ENCODE data around the gene FURIN. TPM values are rescaled to one million over a fixed set of nuclear protein-coding genes. Genes with fewer than 3 reads are reported as not detected.
"Not testable (repeated sequence)": the region's sequence is repeated elsewhere in the genome, so short reads cannot be mapped to it uniquely, and the experiment has no call there.

The FURIN gene
- total RNA-seq, 1 donor from 2014 or later, result 432 TPM

- H3K9me3 Mint-ChIP-seq, result no peaks in the 10 kb centered on the region
- peak overlapping the region; percentile 93 for H3K27ac Mint-ChIP-seq
- intact Hi-C loops (cut with micrococcal nuclease), result loop anchor here (10.0 kb wide), 1 partner anchor 942 kb away; the partner anchor contains the start of gene AP3S2
These were observed 32.0 kb upstream of the FURIN start for GRCh38 chr15:90836296-90836871.

GRCh38 chr15:90837094-90837493 is 31.3 kb upstream of the FURIN start:
- DNase-seq, result peak; percentile 81
- intact Hi-C loops (cut with micrococcal nuclease), result loop anchor here (10.0 kb wide), 1 partner anchor 942 kb away; the partner anchor contains the start of gene AP3S2

More at GRCh38 chr15:90836296-90836871, 32.0 kb upstream of the FURIN start:
- Mint-ChIP-seq H3K4me3 (peak overlapping the region; percentile 76), H3K36me3 (ENCODE audit: low read depth) (peaks cover 10% of the 10 kb centered on the region), H3K27me3 (no peaks in the 10 kb centered on the region), H3K4me1 (peaks cover 65% of the 10 kb centered on the region)
- DNase-seq, result no peak

GRCh38 chr15:90838139-90838538 is 30.2 kb upstream of the FURIN start:
- H3K9me3 Mint-ChIP-seq, result no peaks in the 10 kb centered on the region
- H3K4me1 Mint-ChIP-seq, result peaks cover 69% of the 10 kb centered on the region
- intact Hi-C loops (cut with micrococcal nuclease), result loop anchor here (1.0 to 10.0 kb wide), 5 partner anchors 8 to 943 kb away; partner anchors contain the start of gene AP3S2
- DNase-seq, result peak; percentile 95
- peaks cover 18% of the 10 kb centered on the region for H3K36me3 Mint-ChIP-seq (ENCODE audit: low read depth)
- H3K27me3 Mint-ChIP-seq, result no peaks in the 10 kb centered on the region
- peak overlapping the region; percentile 93 for H3K27ac Mint-ChIP-seq
- H3K4me3 Mint-ChIP-seq, result peak overlapping the region; percentile 76

More at GRCh38 chr15:90837094-90837493, 31.3 kb upstream of the FURIN start:
- peaks cover 15% of the 10 kb centered on the region for H3K36me3 Mint-ChIP-seq (ENCODE audit: low read depth)
- no peaks in the 10 kb centered on the region for H3K9me3 Mint-ChIP-seq
- H3K4me1 Mint-ChIP-seq, result peaks cover 69% of the 10 kb centered on the region
- H3K4me3 Mint-ChIP-seq, result peak overlapping the region; percentile 76
- peak overlapping the region; percentile 93 for H3K27ac Mint-ChIP-seq
- no peaks in the 10 kb centered on the region for H3K27me3 Mint-ChIP-seq

- Mint-ChIP-seq H3K36me3 (ENCODE audit: low read depth) (peaks cover 18% of the 10 kb centered on the region), H3K27ac (peak overlapping the region; percentile 93), H3K4me1 (peaks cover 70% of the 10 kb centered on the region), H3K9me3 (no peaks in the 10 kb centered on the region), H3K4me3 (peak overlapping the region; percentile 76), H3K27me3 (no peaks in the 10 kb centered on the region)
- no peak for DNase-seq
- intact Hi-C loops (cut with micrococcal nuclease), result loop anchor here (1.0 to 10.0 kb wide), 5 partner anchors 8 to 944 kb away; partner anchors contain the start of gene AP3S2
These were observed 29.8 kb upstream of the FURIN start for GRCh38 chr15:90838544-90838943.

GRCh38 chr15:90839187-90840071 is 29.0 kb upstream of the FURIN start:
- H3K4me3 Mint-ChIP-seq, result peak overlapping the region; percentile 76
- no peaks in the 10 kb centered on the region for H3K27me3 Mint-ChIP-seq
- peaks cover 21% of the 10 kb centered on the region for H3K36me3 Mint-ChIP-seq (ENCODE audit: low read depth)
- intact Hi-C loops (cut with micrococcal nuclease), result loop anchor here (10.0 kb wide), 1 partner anchor 945 kb away; the partner anchor contains the start of gene AP3S2
- peaks cover 69% of the 10 kb centered on the region for H3K4me1 Mint-ChIP-seq
- peak; percentile 74 for DNase-seq
- peak overlapping the region; percentile 93 for H3K27ac Mint-ChIP-seq
- no peaks in the 10 kb centered on the region for H3K9me3 Mint-ChIP-seq

- peak overlapping the region; percentile 76 for H3K4me3 Mint-ChIP-seq
- peaks cover 24% of the 10 kb centered on the region for H3K36me3 Mint-ChIP-seq (ENCODE audit: low read depth)
- H3K27me3 Mint-ChIP-seq, result no peaks in the 10 kb centered on the region
- H3K27ac Mint-ChIP-seq, result peak overlapping the region; percentile 93
- H3K4me1 Mint-ChIP-seq, result peaks cover 67% of the 10 kb centered on the region
- DNase-seq, result no peak
- intact Hi-C loops (cut with micrococcal nuclease), result no loop called here
- H3K9me3 Mint-ChIP-seq, result no peaks in the 10 kb centered on the region
These were observed 28.1 kb upstream of the FURIN start for GRCh38 chr15:90840157-90840855.

- H3K4me1 Mint-ChIP-seq, result peaks cover 69% of the 10 kb centered on the region
- H3K36me3 Mint-ChIP-seq (ENCODE audit: low read depth), result peaks cover 27% of the 10 kb centered on the region
- H3K4me3 Mint-ChIP-seq, result peak overlapping the region; percentile 76
- DNase-seq, result no peak
- H3K27ac Mint-ChIP-seq, result peak overlapping the region; percentile 37
- intact Hi-C loops (cut with micrococcal nuclease), result no loop called here
- no peaks in the 10 kb centered on the region for H3K9me3 Mint-ChIP-seq
- H3K27me3 Mint-ChIP-seq, result no peaks in the 10 kb centered on the region
These were observed 27.4 kb upstream of the FURIN start for GRCh38 chr15:90840954-90841353.

GRCh38 chr15:90844696-90845095 is 23.7 kb upstream of the FURIN start:
- Mint-ChIP-seq H3K27ac (peak overlapping the region; percentile 89), H3K36me3 (ENCODE audit: low read depth) (peaks cover 33% of the 10 kb centered on the region), H3K27me3 (no peaks in the 10 kb centered on the region), H3K9me3 (no peaks in the 10 kb centered on the region), H3K4me3 (peak overlapping the region; percentile 52), H3K4me1 (peaks cover 48% of the 10 kb centered on the region)
- no peak for DNase-seq
- intact Hi-C loops (cut with micrococcal nuclease), result loop anchor here (2.0 kb wide), 1 partner anchor 14 kb away; no protein-coding TSS in a partner anchor

- intact Hi-C loops (cut with micrococcal nuclease), result loop anchor here (2.0 kb wide), 1 partner anchor 15 kb away; no protein-coding TSS in a partner anchor
- Mint-ChIP-seq H3K9me3 (no peaks in the 10 kb centered on the region), H3K27ac (peak overlapping the region; percentile 89), H3K4me1 (peaks cover 42% of the 10 kb centered on the region), H3K36me3 (ENCODE audit: low read depth) (peaks cover 31% of the 10 kb centered on the region), H3K4me3 (peak overlapping the region; percentile 52), H3K27me3 (no peaks in the 10 kb centered on the region)
- peak; percentile 87 for DNase-seq
These were observed 23.0 kb upstream of the FURIN start for GRCh38 chr15:90845201-90845949.

- intact Hi-C loops (cut with micrococcal nuclease), result not testable (repeated sequence)
- Mint-ChIP-seq H3K4me1 (peaks cover 55% of the 10 kb centered on the region), H3K36me3 (ENCODE audit: low read depth) (peaks cover 34% of the 10 kb centered on the region)
These were observed 19.0 kb upstream of the FURIN start for GRCh38 chr15:90849424-90849823.

GRCh38 chr15:90851114-90851513 is 17.3 kb upstream of the FURIN start:
- Mint-ChIP-seq H3K27me3 (no peaks in the 10 kb centered on the region), H3K4me1 (peaks cover 60% of the 10 kb centered on the region), H3K27ac (peak overlapping the region; percentile 94), H3K4me3 (peak overlapping the region; percentile 72), H3K36me3 (ENCODE audit: low read depth) (peaks cover 34% of the 10 kb centered on the region), H3K9me3 (peaks cover 5% of the 10 kb centered on the region)
- intact Hi-C loops (cut with micrococcal nuclease), result loop anchor here (10.0 kb wide), 1 partner anchor 446 kb away; no protein-coding TSS in a partner anchor
- DNase-seq, result peak; percentile 87

More at GRCh38 chr15:90849424-90849823, 19.0 kb upstream of the FURIN start:
- H3K9me3 Mint-ChIP-seq, H3K4me3 Mint-ChIP-seq, DNase-seq, H3K27me3 Mint-ChIP-seq: not testable (repeated sequence)
- peak overlapping the region; percentile 52 for H3K27ac Mint-ChIP-seq

- peak overlapping the region; percentile 72 for H3K4me3 Mint-ChIP-seq
- intact Hi-C loops (cut with micrococcal nuclease), result loop anchor here (1.0 to 10.0 kb wide), 5 partner anchors 14 to 447 kb away; no protein-coding TSS in a partner anchor
- H3K9me3 Mint-ChIP-seq, result peaks cover 5% of the 10 kb centered on the region
- peak overlapping the region; percentile 94 for H3K27ac Mint-ChIP-seq
- H3K4me1 Mint-ChIP-seq, result peaks cover 64% of the 10 kb centered on the region
- no peaks in the 10 kb centered on the region for H3K27me3 Mint-ChIP-seq
- DNase-seq, result peak; percentile 88
- peaks cover 30% of the 10 kb centered on the region for H3K36me3 Mint-ChIP-seq (ENCODE audit: low read depth)
These were observed 16.4 kb upstream of the FURIN start for GRCh38 chr15:90851940-90852339.
